ENCODE measurements around the gene CERS6. TPM values are rescaled to one million over a fixed set of nuclear protein-coding genes. Genes with fewer than 3 reads are reported as not detected.
A peak's percentile ranks its signal among the peaks of the same experiment; 100 is the strongest.

The CERS6 gene
- total RNA-seq, 4 donors from 2014 or later = 25.9 to 57.2 (median 35.8) TPM

- ATAC-seq (ENCODE audit: low FRiP score) (no peak), DNase-seq (ENCODE audit: low spot score) (no peak)
- TF ChIP-seq CTCF (IDR thresholded peaks at IDR 0.05) = no peak
These were observed 58.6 kb downstream of the CERS6 start for GRCh38 chr2:168514692-168515091.

- no peak for TF ChIP-seq CTCF (IDR thresholded peaks at IDR 0.05)
- DNase-seq (ENCODE audit: low spot score) (no peak), ATAC-seq (ENCODE audit: low FRiP score) (peak; percentile 85)
These were observed 59.4 kb downstream of the CERS6 start for GRCh38 chr2:168515502-168515901.

GRCh38 chr2:168517816-168518215 is 61.7 kb downstream of the CERS6 start:
- ATAC-seq (ENCODE audit: low FRiP score) = no peak
- no peak for TF ChIP-seq CTCF (IDR thresholded peaks at IDR 0.05)
- DNase-seq (ENCODE audit: low spot score) = no peak

- no peak for DNase-seq (ENCODE audit: low spot score)
- no peak for TF ChIP-seq CTCF (IDR thresholded peaks at IDR 0.05)
- peak; percentile 50 for ATAC-seq (ENCODE audit: low FRiP score)
These were observed 62.5 kb downstream of the CERS6 start for GRCh38 chr2:168518555-168519066.

GRCh38 chr2:168519534-168520308 is 63.6 kb downstream of the CERS6 start:
- DNase-seq (ENCODE audit: low spot score) = no peak
- no peak for TF ChIP-seq CTCF (IDR thresholded peaks at IDR 0.05)
- no peak for ATAC-seq (ENCODE audit: low FRiP score)

- no peak for DNase-seq (ENCODE audit: low spot score)
- no peak for ATAC-seq (ENCODE audit: low FRiP score)
- no peak for TF ChIP-seq CTCF (IDR thresholded peaks at IDR 0.05)
These were observed 65.1 kb downstream of the CERS6 start for GRCh38 chr2:168521053-168521741.
